GM13976 (cell line): ENCODE results near the gene CHCHD3.

Experiments used
- DNase-seq: peaks from one replicate; pipeline ENCODE4 v3.0.0; 2012; ENCODE audit warnings: low spot score
- in situ Hi-C: fragments of 300-500 bp; cut with MboI; formaldehyde crosslinking; loops from one replicate; pipeline ENCODE4 v1.12.0; 2022; ENCODE audit warnings: low sequenced_read_pairs, mixed read lengths, inconsistent platforms; ENCODE audit not compliant: unreplicated experiment
- TF ChIP-seq, protein P1 (sequence below): IDR thresholded peaks from 2 replicates; pipeline ENCODE4 v1.5.1; 2012; ENCODE audit warnings: borderline replicate concordance, mild to moderate bottlenecking; ENCODE audit not compliant: insufficient read depth; ENCODE audit errors: extremely low read depth, missing control alignments, control extremely low read depth

Gene CHCHD3

DNA sequence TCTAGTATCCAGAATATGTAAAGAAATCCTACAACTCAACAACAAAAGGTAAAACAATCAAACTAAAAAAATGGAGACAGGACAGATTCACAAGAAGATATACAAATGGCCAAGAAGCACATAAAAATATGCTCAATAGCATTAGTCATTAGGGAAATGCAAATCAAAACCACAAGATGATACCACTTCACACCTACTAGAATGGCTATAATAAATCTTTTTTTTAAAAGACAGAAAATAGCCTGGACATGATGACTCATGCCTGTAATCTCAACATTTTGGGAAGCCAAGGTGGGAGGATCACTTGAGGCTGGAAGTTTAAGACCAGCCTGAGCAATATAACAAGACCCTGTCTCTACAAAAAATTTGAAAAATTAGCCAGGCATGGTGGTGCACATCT, 27.9 kb upstream of the CHCHD3 start:
- no peak for DNase-seq
- in situ Hi-C loops: no loop called here
- TF ChIP-seq, protein P1, sequence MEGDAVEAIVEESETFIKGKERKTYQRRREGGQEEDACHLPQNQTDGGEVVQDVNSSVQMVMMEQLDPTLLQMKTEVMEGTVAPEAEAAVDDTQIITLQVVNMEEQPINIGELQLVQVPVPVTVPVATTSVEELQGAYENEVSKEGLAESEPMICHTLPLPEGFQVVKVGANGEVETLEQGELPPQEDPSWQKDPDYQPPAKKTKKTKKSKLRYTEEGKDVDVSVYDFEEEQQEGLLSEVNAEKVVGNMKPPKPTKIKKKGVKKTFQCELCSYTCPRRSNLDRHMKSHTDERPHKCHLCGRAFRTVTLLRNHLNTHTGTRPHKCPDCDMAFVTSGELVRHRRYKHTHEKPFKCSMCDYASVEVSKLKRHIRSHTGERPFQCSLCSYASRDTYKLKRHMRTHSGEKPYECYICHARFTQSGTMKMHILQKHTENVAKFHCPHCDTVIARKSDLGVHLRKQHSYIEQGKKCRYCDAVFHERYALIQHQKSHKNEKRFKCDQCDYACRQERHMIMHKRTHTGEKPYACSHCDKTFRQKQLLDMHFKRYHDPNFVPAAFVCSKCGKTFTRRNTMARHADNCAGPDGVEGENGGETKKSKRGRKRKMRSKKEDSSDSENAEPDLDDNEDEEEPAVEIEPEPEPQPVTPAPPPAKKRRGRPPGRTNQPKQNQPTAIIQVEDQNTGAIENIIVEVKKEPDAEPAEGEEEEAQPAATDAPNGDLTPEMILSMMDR: no peak

DNA sequence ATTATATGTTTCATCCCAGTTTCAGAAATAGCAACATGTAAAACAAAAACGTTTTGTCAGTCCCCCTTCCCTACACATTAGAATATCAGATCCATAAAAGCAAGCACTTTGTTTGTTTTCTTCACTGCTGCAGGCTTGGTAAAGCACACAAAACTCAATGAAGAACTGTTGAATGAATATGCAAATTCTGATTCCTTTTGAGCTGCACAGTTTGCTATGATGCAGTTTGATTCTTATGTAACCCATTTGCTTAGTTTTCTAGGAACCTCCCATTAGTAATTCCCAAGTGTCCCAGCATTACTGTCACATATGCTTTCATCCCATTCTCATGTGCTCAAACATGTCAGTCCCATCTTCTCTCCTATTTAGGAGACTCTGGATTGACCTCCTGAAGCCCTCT, 26.1 kb upstream of the CHCHD3 start:
- DNase-seq: no peak
- TF ChIP-seq, protein P1: no peak
- in situ Hi-C loops: no loop called here

DNA sequence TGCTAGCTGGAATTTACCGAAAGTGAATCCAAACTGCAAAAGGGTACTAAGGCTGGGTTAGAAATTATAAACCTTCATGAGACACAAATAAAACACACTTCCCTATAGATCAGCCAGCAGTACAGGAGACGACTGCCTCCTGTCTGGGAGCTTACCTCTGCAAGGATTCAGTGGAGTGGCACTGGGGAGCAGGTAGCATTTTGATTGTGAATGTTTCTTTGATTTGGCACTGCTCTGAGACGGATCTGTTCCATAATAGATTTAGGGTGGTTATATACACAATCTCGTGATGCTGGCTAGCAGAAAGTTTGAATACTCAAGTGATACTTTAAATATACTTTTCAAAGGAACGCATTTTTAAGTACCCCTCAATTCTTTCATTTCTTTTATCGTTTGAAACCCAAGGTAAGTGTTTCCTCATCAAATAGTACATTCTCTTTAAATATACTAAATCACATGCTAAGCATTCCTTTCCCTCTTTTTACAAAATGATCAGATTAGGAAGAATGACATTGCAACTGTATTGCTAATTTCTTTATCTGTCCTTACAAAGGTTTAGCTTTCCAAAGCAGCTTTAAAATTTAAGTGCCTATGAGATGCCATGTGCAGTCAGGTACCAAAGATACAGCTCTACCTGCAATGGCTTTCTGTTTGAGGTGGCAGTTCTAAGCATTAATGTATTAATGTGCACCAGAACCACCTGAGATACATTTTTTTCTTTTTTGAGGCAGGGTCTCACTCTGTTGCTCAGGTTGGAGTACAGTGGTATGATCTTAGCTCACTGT, 20.6 kb upstream of the CHCHD3 start:
- no peak for DNase-seq
- in situ Hi-C loops: no loop called here
- TF ChIP-seq, protein P1: no peak

DNA sequence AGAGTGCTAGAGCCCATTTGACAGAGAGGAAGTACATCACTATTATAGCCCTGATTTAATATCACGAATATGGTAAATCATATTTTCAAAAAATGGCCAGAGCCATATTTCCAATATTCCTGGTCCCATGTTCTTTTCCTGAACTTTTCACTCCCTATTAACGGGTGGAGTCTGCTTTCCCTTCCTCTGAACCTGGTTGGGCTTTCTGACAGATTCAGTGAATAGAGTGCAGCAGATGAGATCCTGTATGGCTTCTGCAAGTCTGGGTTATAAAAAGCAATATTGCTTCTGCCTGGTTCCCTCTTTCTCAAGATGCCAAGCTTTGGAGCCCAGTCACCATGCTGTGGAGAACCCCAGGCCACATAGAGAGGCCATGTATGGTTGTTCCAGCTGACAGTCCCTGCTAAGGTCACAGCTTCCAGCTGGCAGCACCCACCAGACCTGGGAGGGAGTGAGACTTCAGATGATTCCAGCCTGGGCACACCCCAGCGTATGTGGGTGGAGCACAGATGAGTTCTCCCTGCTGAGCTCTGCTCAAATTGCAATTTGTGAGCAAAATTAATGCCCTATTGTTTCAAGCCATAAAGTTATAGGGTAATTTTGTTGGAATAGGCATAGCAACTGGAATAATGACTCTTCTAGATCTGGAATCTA, 17.9 kb upstream of the CHCHD3 start:
- in situ Hi-C loops: no loop called here
- DNase-seq: no peak
- TF ChIP-seq, protein P1: no peak

DNA sequence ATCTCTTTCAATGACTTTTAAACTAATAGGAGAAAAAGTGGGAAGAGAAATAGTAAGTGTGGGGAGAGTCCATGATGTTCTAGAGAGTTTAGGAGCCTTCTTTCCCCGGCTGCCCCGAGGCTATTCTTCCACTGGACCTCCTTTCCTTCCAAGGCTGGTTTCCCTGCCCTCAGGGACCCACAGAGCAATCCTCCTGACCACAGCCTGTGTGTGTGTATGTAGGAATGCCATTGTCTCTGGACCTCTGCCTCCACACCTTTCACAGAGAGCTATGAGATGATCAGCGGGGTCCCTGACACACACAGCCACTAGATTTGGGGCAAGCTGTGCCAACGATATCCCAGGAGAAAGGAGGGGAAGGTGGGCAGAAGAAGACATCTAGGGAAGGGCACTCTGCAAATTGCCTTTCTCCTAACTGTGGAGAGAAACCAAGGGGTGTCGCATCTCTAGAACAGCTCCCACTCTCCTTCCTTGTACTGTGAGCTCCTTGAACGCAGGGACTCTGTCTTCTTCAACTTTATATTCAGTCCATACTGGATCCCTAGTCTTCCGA, 13.3 kb upstream of the CHCHD3 start:
- no peak for DNase-seq
- in situ Hi-C loops: no loop called here
- TF ChIP-seq, protein P1: no peak

DNA sequence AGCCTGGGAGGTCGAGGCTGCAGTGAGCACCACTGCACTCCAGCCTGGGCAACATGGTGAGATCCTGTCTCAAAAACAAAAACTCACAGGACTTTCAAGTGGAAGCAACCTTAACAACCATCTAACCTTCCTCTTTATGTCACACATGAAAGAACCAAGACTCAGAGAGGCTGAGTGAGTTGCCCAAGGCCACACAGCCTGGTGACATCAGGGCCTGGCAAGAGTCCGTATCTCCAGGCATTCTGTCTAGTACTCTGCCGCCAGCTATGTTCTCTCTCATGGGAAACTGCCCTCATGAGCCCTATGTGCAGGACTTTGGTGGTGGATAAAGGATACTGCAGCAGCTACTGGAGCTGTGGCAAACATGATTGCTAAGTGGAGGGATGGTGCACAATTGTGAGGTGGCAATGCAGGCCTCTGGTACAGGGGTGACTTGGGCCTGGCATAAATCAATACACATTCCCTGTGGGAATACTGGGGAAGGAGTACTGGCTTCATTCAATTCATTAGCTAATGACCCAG, 10.1 kb upstream of the CHCHD3 start:
- in situ Hi-C loops: no loop called here
- DNase-seq: no peak
- TF ChIP-seq, protein P1: no peak
